ENCODE results near the gene TICAM1. TPM values are rescaled to one million over a fixed set of nuclear protein-coding genes. Genes with fewer than 3 reads are reported as not detected.
A peak's percentile ranks its signal among the peaks of the same experiment; 100 is the strongest.

The TICAM1 gene
- total and polyA plus RNA-seq, 2 of the 13 experiments (the other 11 are each of a cell fraction or from before 2014, with no cell fraction given): 0.33 to 0.95 TPM

DNA sequence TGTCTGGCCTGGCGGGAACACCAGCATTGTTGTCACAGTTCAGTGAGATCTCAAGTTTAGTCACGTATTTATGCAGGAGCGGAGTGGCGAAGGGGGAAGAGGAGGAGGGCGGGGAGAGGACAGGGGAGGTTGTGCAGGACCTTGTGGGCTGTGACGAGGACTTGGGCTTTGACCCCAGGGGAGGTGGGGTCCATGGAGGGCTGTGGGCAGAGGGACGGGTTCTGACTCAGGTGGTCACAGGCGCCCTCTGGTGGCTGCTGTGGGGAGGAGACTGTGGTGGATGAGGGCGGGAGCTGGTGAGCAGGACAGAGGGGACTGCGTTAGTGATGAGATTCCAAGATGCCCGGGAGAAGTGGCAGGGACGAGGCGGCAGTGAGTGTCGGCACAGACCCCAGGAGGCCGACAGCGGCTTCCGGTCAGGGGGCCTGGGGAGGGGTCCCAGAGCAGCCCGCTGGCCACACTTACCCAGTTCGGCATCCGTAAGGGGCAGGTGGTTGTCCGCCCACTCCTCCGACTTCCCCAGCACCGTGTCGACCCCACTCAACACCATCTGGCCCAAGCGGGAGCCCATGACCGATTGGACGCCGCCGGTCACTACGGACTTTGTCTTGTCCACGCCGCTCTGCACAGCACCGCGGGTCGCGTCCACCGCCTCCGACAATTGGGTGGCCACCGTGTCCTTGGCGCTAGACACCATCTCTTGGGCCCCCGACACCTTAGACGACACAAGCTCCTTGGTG lies 20.2 kb upstream of the TICAM1 start (continued):
- TF ChIP-seq FOXA3 (CRISPR knock-in tag; IDR thresholded peaks at IDR 0.05): no peak
- peak; percentile 54; the same call in 1 of the 2 replicates for TF ChIP-seq MAX (IDR thresholded peaks at IDR 0.05)
- TF ChIP-seq AGO2 (optimal IDR thresholded peaks at IDR 0.05; ENCODE audit: low read depth, low read length): peak; percentile 64
- TF ChIP-seq ZNF766 (CRISPR knock-in tag; IDR thresholded peaks at IDR 0.05; ENCODE audit: borderline replicate concordance): no peak
- no peak for TF ChIP-seq NR0B2 (CRISPR knock-in tag; IDR thresholded peaks at IDR 0.05)
- TF ChIP-seq CSRNP1 (CRISPR knock-in tag; IDR thresholded peaks at IDR 0.05): peak; percentile 74; the same call in 1 of the 2 replicates
- TF ChIP-seq CREB1 (IDR thresholded peaks at IDR 0.05): peak; percentile 80
- no peak for TF ChIP-seq CREB1 (CRISPR knock-in tag; IDR thresholded peaks at IDR 0.05)
- peak; percentile 44; the same call in 1 of the 2 replicates for TF ChIP-seq MYC (CRISPR knock-in tag; IDR thresholded peaks at IDR 0.05; ENCODE audit: borderline replicate concordance)
- TF ChIP-seq ZNF432 (CRISPR knock-in tag; IDR thresholded peaks at IDR 0.05; ENCODE audit: borderline replicate concordance): no peak
- no peak for TF ChIP-seq ZMAT3 (CRISPR knock-in tag; conservative IDR thresholded peaks at IDR 0.05)
- no peak for TF ChIP-seq EZH2 (conservative IDR thresholded peaks at IDR 0.05; ENCODE audit: low read depth, low read length)
- no peak for TF ChIP-seq TRIM22 (IDR thresholded peaks at IDR 0.05)
- no peak for TF ChIP-seq TRIM24 (CRISPR knock-in tag; IDR thresholded peaks at IDR 0.05)
- TF ChIP-seq, protein P1, sequence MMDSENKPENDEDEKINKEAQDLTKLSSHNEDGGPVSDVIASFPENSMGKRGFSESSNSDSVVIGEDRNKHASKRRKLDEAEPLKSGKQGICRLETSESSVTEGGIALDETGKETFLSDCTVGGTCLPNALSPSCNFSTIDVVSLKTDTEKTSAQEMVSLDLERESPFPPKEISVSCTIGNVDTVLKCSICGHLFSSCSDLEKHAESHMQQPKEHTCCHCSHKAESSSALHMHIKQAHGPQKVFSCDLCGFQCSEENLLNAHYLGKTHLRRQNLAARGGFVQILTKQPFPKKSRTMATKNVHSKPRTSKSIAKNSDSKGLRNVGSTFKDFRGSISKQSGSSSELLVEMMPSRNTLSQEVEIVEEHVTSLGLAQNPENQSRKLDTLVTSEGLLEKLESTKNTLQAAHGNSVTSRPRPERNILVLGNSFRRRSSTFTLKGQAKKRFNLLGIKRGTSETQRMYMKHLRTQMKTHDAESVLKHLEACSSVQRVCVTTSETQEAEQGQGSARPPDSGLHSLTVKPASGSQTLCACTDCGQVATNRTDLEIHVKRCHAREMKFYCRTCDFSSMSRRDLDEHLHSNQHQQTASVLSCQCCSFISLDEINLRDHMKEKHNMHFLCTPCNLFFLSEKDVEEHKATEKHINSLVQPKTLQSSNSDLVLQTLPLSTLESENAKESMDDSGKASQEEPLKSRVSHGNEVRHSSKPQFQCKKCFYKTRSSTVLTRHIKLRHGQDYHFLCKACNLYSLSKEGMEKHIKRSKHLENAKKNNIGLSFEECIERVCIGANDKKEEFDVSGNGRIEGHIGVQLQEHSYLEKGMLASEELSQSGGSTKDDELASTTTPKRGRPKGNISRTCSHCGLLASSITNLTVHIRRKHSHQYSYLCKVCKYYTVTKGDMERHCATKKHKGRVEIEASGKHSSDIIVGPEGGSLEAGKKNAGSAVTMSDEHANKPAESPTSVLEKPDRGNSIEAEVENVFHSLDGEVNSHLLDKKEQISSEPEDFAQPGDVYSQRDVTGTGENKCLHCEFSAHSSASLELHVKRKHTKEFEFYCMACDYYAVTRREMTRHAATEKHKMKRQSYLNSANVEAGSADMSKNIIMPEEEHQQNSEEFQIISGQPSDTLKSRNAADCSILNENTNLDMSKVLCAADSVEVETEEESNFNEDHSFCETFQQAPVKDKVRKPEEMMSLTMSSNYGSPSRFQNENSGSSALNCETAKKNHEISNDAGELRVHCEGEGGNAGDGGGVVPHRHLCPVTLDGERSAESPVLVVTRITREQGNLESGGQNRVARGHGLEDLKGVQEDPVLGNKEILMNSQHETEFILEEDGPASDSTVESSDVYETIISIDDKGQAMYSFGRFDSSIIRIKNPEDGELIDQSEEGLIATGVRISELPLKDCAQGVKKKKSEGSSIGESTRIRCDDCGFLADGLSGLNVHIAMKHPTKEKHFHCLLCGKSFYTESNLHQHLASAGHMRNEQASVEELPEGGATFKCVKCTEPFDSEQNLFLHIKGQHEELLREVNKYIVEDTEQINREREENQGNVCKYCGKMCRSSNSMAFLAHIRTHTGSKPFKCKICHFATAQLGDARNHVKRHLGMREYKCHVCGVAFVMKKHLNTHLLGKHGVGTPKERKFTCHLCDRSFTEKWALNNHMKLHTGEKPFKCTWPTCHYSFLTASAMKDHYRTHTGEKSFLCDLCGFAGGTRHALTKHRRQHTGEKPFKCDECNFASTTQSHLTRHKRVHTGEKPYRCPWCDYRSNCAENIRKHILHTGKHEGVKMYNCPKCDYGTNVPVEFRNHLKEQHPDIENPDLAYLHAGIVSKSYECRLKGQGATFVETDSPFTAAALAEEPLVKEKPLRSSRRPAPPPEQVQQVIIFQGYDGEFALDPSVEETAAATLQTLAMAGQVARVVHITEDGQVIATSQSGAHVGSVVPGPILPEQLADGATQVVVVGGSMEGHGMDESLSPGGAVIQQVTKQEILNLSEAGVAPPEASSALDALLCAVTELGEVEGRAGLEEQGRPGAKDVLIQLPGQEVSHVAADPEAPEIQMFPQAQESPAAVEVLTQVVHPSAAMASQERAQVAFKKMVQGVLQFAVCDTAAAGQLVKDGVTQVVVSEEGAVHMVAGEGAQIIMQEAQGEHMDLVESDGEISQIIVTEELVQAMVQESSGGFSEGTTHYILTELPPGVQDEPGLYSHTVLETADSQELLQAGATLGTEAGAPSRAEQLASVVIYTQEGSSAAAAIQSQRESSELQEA (CRISPR knock-in tag; IDR thresholded peaks at IDR 0.05; ENCODE audit: not compliant biosample characterization): no peak
- TF ChIP-seq MLLT10 (CRISPR knock-in tag; IDR thresholded peaks at IDR 0.05): no peak
- TF ChIP-seq ZNF629 (CRISPR knock-in tag; conservative IDR thresholded peaks at IDR 0.05): no peak

All from HepG2 (cell line).